HepG2 (cell line): ENCODE measurements around the gene PCBP4. TPM values are rescaled to one million over a fixed set of nuclear protein-coding genes. Genes with fewer than 3 reads are reported as not detected.

Experiments
- ATRX ChIP-seq: sonication (generic); formaldehyde crosslinking; IDR thresholded peaks from 2 replicates; pipeline ENCODE4 v1.4.0; 2020; ENCODE audit warnings: missing genetic modification reagents, borderline replicate concordance
- CREM ChIP-seq, 2 experiments: sonication (generic) in 1 of 2; formaldehyde crosslinking in 1 of 2; IDR thresholded peaks; 2 replicates each; pipeline versions ENCODE4 v1.4.0 to v1.6.1; 2016 to 2020; ENCODE audit warnings: antibody characterized with exemption in 1 of 2, mild to moderate bottlenecking in 1 of 2, missing genetic modification reagents in 1 of 2
- EP300 ChIP-seq, 3 experiments: sonication (generic) in 1 of 3; formaldehyde crosslinking in 1 of 3; IDR thresholded peaks; 2 replicates each; pipeline versions ENCODE4 v1.5.1 to v1.6.1; 2011 to 2020; ENCODE audit warnings: low read depth in 2 of 3, low read length in 2 of 3, borderline replicate concordance in 1 of 3, improper control_type of control experiment in 1 of 3, mild to moderate bottlenecking in 1 of 3, missing genetic modification reagents in 1 of 3, moderate library complexity in 1 of 3
- FOXJ3 ChIP-seq: sonication (generic); formaldehyde crosslinking; IDR thresholded peaks from 2 replicates; pipeline ENCODE4 v1.4.0; 2020; ENCODE audit warnings: missing genetic modification reagents, mild to moderate bottlenecking, borderline replicate concordance
- GABPB1 ChIP-seq: IDR thresholded peaks from 2 replicates; pipeline ENCODE4 v1.6.1; 2016; ENCODE audit warnings: mild to moderate bottlenecking, missing genetic modification reagents, moderate library complexity, missing compliant biosample characterization
- IRX3 ChIP-seq: sonication (generic); formaldehyde crosslinking; IDR thresholded peaks from 2 replicates; pipeline ENCODE4 v1.8.1; 2023; ENCODE audit warnings: mild to moderate bottlenecking, low read depth, missing genetic modification reagents, borderline replicate concordance
- KDM2A ChIP-seq: sonication (generic); formaldehyde crosslinking; IDR thresholded peaks from 2 replicates; pipeline ENCODE4 v1.4.0; 2020; ENCODE audit warnings: low read depth, missing genetic modification reagents, borderline replicate concordance
- KDM5B ChIP-seq: sonication (generic); formaldehyde crosslinking; IDR thresholded peaks from 2 replicates; pipeline ENCODE4 v1.4.0; 2020; ENCODE audit warnings: missing genetic modification reagents, mild to moderate bottlenecking, borderline replicate concordance
- NFATC3 ChIP-seq: sonication (generic); formaldehyde crosslinking; IDR thresholded peaks from 2 replicates; pipeline ENCODE4 v1.5.1; 2020; ENCODE audit warnings: mild to moderate bottlenecking, missing genetic modification reagents
- NPAS2 ChIP-seq: sonication (generic); formaldehyde crosslinking; IDR thresholded peaks from 2 replicates; pipeline ENCODE4 v1.8.0; 2022; ENCODE audit warnings: mild to moderate bottlenecking, missing genetic modification reagents, borderline replicate concordance
- PATZ1 ChIP-seq: sonication (generic); formaldehyde crosslinking; IDR thresholded peaks from 2 replicates; pipeline ENCODE4 v1.4.0; 2020; ENCODE audit warnings: missing genetic modification reagents
- RXRB ChIP-seq: IDR thresholded peaks from 2 replicates; pipeline ENCODE4 v1.6.1; 2016; ENCODE audit warnings: borderline replicate concordance, missing genetic modification reagents, missing compliant biosample characterization
- SMYD3 ChIP-seq: sonication (generic); formaldehyde crosslinking; IDR thresholded peaks from 2 replicates; pipeline ENCODE4 v1.8.1; 2023; ENCODE audit warnings: mild to moderate bottlenecking, missing genetic modification reagents
- SP140L ChIP-seq: sonication (generic); formaldehyde crosslinking; IDR thresholded peaks from 2 replicates; pipeline ENCODE4 v1.4.0; 2020; ENCODE audit warnings: missing genetic modification reagents, borderline replicate concordance
- THAP7 ChIP-seq: sonication (generic); formaldehyde crosslinking; IDR thresholded peaks from 2 replicates; pipeline ENCODE4 v1.8.1; 2023; ENCODE audit warnings: mild to moderate bottlenecking, missing genetic modification reagents
- ZBTB7A ChIP-seq: sonication (generic); formaldehyde crosslinking; IDR thresholded peaks from 2 replicates; pipeline ENCODE4 v1.8.0; 2022; ENCODE audit warnings: mild to moderate bottlenecking, missing genetic modification reagents
- ZNF501 ChIP-seq: sonication (generic); formaldehyde crosslinking; IDR thresholded peaks from 2 replicates; pipeline ENCODE4 v1.5.1; 2020; ENCODE audit warnings: mild to moderate bottlenecking, moderate library complexity, missing genetic modification reagents
- ZNF598 ChIP-seq: sonication (generic); formaldehyde crosslinking; IDR thresholded peaks from 2 replicates; pipeline ENCODE4 v1.5.1; 2020; ENCODE audit warnings: mild to moderate bottlenecking, missing genetic modification reagents, borderline replicate concordance
- ZNF619 ChIP-seq: sonication (generic); formaldehyde crosslinking; IDR thresholded peaks from 2 replicates; pipeline ENCODE4 v1.4.0; 2020; ENCODE audit warnings: mild to moderate bottlenecking, missing genetic modification reagents
- ZNF709 ChIP-seq: sonication (generic); formaldehyde crosslinking; IDR thresholded peaks from 2 replicates; pipeline ENCODE4 v1.5.0; 2020; ENCODE audit warnings: mild to moderate bottlenecking, missing genetic modification reagents
- ZNF850 ChIP-seq: sonication (generic); formaldehyde crosslinking; conservative IDR thresholded peaks from 2 replicates; pipeline ENCODE4 v1.9.0; 2021; ENCODE audit warnings: mild to moderate bottlenecking, missing genetic modification reagents
- polyA plus RNA-seq, 8 experiments: library from polyadenylated mRNA; depleted of rRNA in 3 of 8; stranded (reverse) in 7 of 8; unstranded in 1 of 8; fragments of >200 nt; fragmentation: Illumina TruSeq in 4 of 8; extraction: Trizol in 4 of 8; gene quantifications; 2 replicates each; pipeline versions ENCODE4 v1.2.1 to v1.2.3, GENCODE V29; 2011 to 2016; ENCODE audit warnings: low read depth in 4 of 8, missing spikeins in 1 of 8, mixed read lengths in 1 of 8; ENCODE audit not compliant: insufficient read depth in 1 of 8
- total RNA-seq, 5 experiments: library from RNA; depleted of rRNA; stranded (reverse); fragments of >200 nt; fragmentation: Illumina TruSeq; extraction: Trizol; gene quantifications; 2 replicates each; pipeline ENCODE4 v1.2.3, GENCODE V29; 2016; ENCODE audit warnings: low read depth in 1 of 5
- TF ChIP-seq, protein P1 (sequence below): sonication (generic); formaldehyde crosslinking; IDR thresholded peaks from 2 replicates; pipeline ENCODE4 v1.5.0; 2020; ENCODE audit warnings: mild to moderate bottlenecking, missing genetic modification reagents, borderline replicate concordance
- TF ChIP-seq, protein P2 (sequence below): sonication (generic); formaldehyde crosslinking; IDR thresholded peaks from 2 replicates; pipeline ENCODE4 v1.8.1; 2023; ENCODE audit warnings: mild to moderate bottlenecking, inconsistent platforms, moderate library complexity, missing genetic modification reagents, borderline replicate concordance

PCBP4 gene
- total and polyA plus RNA-seq, 2 of the 13 experiments (the other 11 are each of a cell fraction or from before 2014, with no cell fraction given): 36.8 to 51.3 TPM

- TF ChIP-seq RXRB (CRISPR knock-in tag) (no peak), ZNF619 (CRISPR knock-in tag) (0 out of 2 replicates have a peak, but pooled peaks have one; percentile 28), ZNF709 (CRISPR knock-in tag) (no peak), NFATC3 (CRISPR knock-in tag) (no peak), KDM2A (no peak), EP300 (IDR thresholded peaks at IDR 0.05; ENCODE audit: low read depth in 2 of 2, low read length in 2 of 2) (no peak), EP300 (CRISPR knock-in tag; IDR thresholded peaks at IDR 0.05; ENCODE audit: borderline replicate concordance) (no peak), NPAS2 (no peak), PATZ1 (CRISPR knock-in tag) (peak; percentile 45; the same call in 1 of the 2 replicates), GABPB1 (CRISPR knock-in tag) (peak; percentile 22; the same call in 1 of the 2 replicates), CREM (IDR thresholded peaks at IDR 0.05) (no peak), CREM (CRISPR knock-in tag; IDR thresholded peaks at IDR 0.05) (no peak), ATRX (CRISPR knock-in tag) (no peak), KDM5B (CRISPR knock-in tag) (no peak), ZBTB7A (CRISPR knock-in tag) (peak; percentile 73), ZNF598 (no peak), ZNF850 (CRISPR knock-in tag) (no peak), ZNF501 (CRISPR knock-in tag) (no peak), FOXJ3 (CRISPR knock-in tag) (no peak), THAP7 (CRISPR knock-in tag) (no peak), IRX3 (no peak), SMYD3 (CRISPR knock-in tag) (no peak), SP140L (CRISPR knock-in tag) (no peak)
- TF ChIP-seq, protein P1, sequence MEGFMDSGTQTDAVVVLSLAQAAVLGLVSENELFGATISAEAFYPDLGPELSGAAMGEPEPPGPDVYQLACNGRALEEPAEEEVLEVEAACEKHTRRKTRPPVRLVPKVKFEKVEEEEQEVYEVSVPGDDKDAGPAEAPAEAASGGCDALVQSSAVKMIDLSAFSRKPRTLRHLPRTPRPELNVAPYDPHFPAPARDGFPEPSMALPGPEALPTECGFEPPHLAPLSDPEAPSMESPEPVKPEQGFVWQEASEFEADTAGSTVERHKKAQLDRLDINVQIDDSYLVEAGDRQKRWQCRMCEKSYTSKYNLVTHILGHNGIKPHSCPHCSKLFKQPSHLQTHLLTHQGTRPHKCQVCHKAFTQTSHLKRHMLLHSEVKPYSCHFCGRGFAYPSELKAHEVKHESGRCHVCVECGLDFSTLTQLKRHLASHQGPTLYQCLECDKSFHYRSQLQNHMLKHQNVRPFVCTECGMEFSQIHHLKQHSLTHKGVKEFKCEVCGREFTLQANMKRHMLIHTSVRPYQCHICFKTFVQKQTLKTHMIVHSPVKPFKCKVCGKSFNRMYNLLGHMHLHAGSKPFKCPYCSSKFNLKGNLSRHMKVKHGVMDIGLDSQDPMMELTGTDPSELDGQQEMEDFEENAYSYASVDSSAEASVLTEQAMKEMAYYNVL (CRISPR knock-in tag): no peak
- TF ChIP-seq, protein P2, sequence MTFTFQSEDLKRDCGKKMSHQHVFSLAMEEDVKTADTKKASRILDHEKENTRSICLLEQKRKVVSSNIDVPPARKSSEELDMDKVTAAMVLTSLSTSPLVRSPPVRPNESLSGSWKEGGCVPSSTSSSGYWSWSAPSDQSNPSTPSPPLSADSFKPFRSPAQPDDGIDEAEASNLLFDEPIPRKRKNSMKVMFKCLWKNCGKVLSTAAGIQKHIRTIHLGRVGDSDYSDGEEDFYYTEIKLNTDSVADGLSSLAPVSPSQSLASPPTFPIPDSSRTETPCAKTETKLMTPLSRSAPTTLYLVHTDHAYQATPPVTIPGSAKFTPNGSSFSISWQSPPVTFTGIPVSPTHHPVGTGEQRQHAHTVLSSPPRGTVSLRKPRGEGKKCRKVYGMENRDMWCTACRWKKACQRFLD: no peak
Measured at GRCh38 chr3:52004163-52004787, 37.0 kb upstream of the PCBP4 start (continued).
